OCI-LY3 (cell line): ENCODE data around the gene LRWD1.

Source experiments
- CTCF ChIP-seq: fragments of 200-600, 300-600 bp; sonication (generic); IDR thresholded peaks from 2 replicates; pipeline ENCODE4 v1.5.1; 2014; ENCODE audit warnings: antibody characterized with exemption, low read length, low read depth
- EZH2phosphoT487 ChIP-seq: fragments of 200-600 bp; shearing (Covaris generic); IDR thresholded peaks from 2 replicates; pipeline ENCODE4 v1.6.1; 2018; ENCODE audit warnings: antibody characterized with exemption, mixed run types, low read depth

DNA sequence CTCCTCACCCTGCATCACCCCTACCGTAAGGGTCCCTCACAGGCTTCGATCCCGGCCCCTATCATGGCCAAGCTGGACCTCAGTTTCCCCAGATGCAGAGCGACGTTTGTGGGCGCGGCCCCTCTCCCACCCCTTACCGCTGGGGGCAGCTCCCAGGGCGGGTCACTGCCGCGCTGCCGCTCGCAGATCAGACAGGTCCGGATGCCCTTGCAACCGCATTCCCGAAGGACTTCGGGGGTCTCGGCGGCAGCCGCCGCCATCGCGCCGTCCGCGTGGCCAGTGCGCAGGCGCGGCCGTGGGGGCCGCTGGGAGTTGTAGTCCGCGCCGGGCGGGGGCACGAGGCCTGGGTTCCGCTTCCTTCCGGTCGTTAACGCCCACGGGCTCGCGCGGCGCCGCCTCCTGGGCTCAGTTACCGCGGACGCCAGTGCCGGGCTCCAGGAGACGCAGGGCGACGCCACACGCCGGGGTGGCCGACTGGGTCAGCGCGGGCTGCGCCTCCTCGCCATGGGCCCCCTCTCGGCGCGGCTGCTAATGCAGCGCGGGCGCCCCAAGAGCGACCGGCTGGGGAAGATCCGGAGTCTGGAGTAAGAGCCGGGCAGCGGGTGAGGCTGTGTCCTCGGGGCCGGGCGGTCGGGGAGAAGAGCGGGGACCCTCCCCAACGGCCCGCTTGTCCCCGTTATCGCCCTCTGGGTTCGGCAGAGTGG, at the start of gene LRWD1, which contains the start of gene ALKBH4:
- peak; percentile 36 for TF ChIP-seq CTCF
- no peak for TF ChIP-seq EZH2phosphoT487
